HG02885 (cell line): ENCODE results near the gene BMP3.

ENCODE experiments used
- ATAC-seq: cut with Tn5 transposase; IDR thresholded peaks from one replicate; pipeline ENCODE4 v1.9.1; 2021; ENCODE audit warnings: mild to moderate bottlenecking; ENCODE audit not compliant: unreplicated experiment, poor library complexity

BMP3 gene

DNA sequence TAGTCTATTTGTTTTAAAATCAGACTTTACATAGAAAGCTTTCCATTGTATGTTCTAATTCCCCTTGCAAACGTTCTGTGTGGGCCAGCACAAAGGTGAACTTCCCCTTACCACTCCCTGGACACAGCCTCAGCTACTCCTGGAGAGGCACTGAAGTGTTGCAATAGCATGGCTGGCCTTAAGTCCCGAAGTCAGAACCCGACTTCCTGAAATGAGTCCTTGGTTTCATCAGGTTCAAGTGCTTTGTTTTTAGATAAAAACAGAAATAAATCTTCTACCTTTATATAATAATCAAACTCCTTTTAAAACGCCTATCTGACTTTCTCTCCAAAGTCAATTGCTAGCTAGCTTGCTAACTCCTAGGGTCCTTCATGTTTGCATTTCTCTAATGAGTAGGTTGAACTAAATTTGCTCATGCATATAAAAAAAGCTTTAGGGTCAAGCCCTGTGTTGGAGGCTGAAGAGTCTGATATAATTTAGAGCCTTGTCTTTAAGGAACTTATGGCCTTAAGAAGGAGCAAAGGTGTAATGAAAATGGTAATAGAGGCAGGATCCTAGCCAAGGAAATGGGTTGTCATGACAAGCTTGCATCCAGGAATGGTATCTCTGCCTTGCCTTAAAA is 9.0 kb downstream of the BMP3 start:
- peak; percentile 47 for ATAC-seq

- ATAC-seq, result peak; percentile 75
These were observed 9.6 kb downstream of the BMP3 start for GRCh38 chr4:81040012-81040659.

- no peak for ATAC-seq
These were observed 12.3 kb downstream of the BMP3 start for GRCh38 chr4:81042578-81043365.

DNA sequence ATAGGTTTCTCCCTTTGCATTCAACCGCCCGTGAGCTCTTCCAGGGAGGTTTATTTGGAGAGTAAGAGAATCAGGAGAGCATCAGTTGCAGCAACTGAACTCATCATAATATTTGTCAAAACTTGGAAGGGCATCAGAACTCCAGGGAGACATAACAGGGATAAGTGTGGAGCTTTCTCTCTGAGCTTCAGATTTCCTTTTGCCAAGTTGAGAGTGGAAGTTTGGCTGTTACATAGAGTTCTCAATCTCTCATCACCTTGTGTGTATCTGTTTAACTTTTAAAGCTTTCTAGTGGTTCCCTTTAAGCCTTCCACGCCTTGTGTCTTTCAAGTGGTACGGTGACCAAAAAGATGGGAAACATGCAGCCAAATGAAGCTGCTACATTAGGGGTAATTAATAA is 18.8 kb downstream of the BMP3 start:
- no peak for ATAC-seq

DNA sequence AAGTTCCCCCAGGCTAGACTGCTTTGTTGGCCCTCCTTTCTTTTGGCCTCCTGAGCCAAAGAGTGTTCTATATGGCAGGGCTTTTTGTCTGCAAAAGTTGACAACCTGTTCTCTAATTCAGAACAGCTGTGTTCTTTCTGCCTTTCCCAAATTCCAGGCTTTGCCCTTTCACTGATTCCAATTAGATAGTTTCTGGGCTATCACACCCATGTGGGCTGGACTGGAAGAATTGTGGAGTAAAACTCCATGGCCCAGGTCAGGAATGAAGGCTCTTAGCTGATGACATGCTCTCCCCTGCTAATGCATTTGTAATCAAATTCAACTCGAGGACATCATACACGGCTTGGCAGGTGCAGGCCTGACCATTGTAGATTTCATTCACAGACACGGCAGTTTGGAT is 19.4 kb downstream of the BMP3 start:
- ATAC-seq, result no peak

DNA sequence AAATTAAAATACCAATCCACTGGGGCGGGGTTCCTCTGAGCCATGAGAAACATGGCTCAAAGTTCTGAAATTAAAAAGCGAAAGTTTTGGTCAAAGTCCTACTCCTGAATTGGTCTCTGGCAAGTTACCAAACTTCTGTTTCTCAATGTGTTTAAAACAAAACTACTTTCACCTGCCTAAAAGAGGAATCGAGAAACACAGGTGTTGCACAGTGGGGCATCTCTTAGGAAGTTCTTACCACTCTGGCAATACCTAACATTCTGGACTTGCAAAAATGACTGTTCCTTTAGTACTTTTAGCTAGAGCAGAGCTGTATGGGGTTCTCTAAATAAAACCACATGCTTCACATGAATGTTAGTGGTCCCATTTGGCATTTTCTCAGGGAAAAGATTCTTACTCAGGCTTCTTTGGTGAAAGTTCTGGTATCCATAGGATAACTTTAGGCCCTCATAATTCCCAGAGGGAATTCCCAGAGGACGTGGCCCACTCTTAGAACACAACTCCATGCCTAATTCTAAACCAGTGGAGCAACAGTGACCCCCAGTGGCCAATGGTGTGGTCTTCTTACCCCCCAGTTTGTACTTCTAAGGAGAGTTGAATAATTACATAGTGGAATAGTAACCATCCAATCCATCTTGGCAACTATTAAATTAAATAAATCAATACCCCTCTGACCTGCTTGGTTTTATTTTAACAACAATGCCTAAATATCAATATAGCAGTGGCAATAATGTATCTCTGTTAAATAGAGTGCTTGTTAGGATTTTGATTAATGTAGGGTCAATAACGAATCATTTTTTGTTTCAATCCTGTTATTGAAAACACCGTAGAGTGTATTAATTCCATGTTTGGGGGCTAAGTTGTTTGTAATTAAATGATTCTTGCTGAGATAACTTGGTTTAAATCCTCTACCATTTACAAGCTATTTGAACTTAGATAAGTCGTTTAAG is 21.9 kb downstream of the BMP3 start:
- ATAC-seq, result peak; percentile 100

- ATAC-seq, result no peak
These were observed 28.1 kb downstream of the BMP3 start for GRCh38 chr4:81058621-81059020.

GRCh38 chr4:81060587-81061343 is 30.3 kb downstream of the BMP3 start:
- no peak for ATAC-seq

DNA sequence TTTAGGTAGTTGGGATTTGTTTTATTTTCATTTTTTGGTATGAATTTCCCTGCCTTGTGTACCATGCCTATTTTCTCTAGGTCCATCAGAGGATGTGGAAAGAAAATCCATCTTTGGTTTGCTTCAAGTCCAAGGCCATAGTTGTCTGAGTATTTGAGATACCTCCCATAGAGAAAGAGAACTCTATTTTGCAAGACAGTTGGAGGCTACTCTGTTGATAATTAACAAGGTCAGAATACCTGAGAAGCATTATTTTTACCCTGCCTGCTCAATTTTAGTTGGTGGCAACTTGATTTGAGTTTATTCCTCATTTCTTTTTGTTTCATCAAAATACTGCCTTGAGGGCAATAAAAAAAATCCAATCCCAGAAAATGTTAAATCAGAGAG is 30.8 kb downstream of the BMP3 start:
- ATAC-seq, result no peak

GRCh38 chr4:81062001-81062400 is 31.5 kb downstream of the BMP3 start:
- no peak for ATAC-seq

- ATAC-seq, result no peak
These were observed 34.9 kb downstream of the BMP3 start for GRCh38 chr4:81065446-81065845.

- peak; percentile 99 for ATAC-seq
These were observed 39.3 kb downstream of the BMP3 start for GRCh38 chr4:81069706-81070331.

GRCh38 chr4:81071013-81071412 is 40.5 kb downstream of the BMP3 start:
- ATAC-seq, result no peak

GRCh38 chr4:81081156-81081555 is 50.6 kb downstream of the BMP3 start:
- no peak for ATAC-seq

GRCh38 chr4:81084029-81084428 is 53.5 kb downstream of the BMP3 start:
- ATAC-seq, result no peak

- ATAC-seq, result no peak
These were observed 54.1 kb downstream of the BMP3 start for GRCh38 chr4:81084634-81085033.

- ATAC-seq, result no peak
These were observed 54.8 kb downstream of the BMP3 start for GRCh38 chr4:81085291-81085690.

GRCh38 chr4:81085979-81086378 is 55.5 kb downstream of the BMP3 start:
- ATAC-seq, result no peak

- no peak for ATAC-seq
These were observed 63.4 kb downstream of the BMP3 start for GRCh38 chr4:81093720-81094401.
